ENCODE data around the gene CADM1.

- TF ChIP-seq YY1 (IDR thresholded peaks at IDR 0.05; ENCODE audit: insufficient read depth, insufficient read length), result no peak
- TF ChIP-seq SUZ12 (IDR thresholded peaks at IDR 0.05; ENCODE audit: extremely low read depth, insufficient read depth, insufficient read length), result no peak
These were observed 312.5 kb downstream of the CADM1 start for GRCh38 chr11:115191761-115192160.

Data from NT2/D1 (cell line).